GM12878 (cell line): Measurements from ENCODE around the gene MED13L.

Experiments
- BHLHE40 ChIP-seq, 2 experiments: fragments of 450-650 bp in 1 of 2; IDR thresholded peaks; 2 replicates each; pipeline ENCODE4 v1.6.1; 2011 to 2017; ENCODE audit warnings: low read depth in 2 of 2, borderline replicate concordance in 1 of 2, improper control_type of control experiment in 1 of 2, low read length in 1 of 2, mild to moderate bottlenecking in 1 of 2
- NR2C1 ChIP-seq: fragments of 450-650 bp; IDR thresholded peaks from 2 replicates; pipeline ENCODE4 v1.6.1; 2017; ENCODE audit warnings: antibody characterized with exemption, mild to moderate bottlenecking, moderate library complexity
- TAF1 ChIP-seq: IDR thresholded peaks from 2 replicates; pipeline ENCODE4 v1.6.1; 2011; ENCODE audit warnings: mild to moderate bottlenecking, low read depth, low read length, borderline replicate concordance

- TF ChIP-seq BHLHE40 (IDR thresholded peaks at IDR 0.05; ENCODE audit: borderline replicate concordance in 1 of 2, low read depth in 2 of 2, low read length in 1 of 2), result no peak
- TF ChIP-seq TAF1, result no peak
- no peak for TF ChIP-seq NR2C1
Observed at GRCh38 chr12:116284396-116284795, 6.9 kb upstream of the MED13L start.
